CD4-positive, CD25-positive, alpha-beta regulatory T cell (primary cell): ENCODE data around the gene LHX4. TPM values are rescaled to one million over a fixed set of nuclear protein-coding genes. Genes with fewer than 3 reads are reported as not detected.

Experiments used
- ATAC-seq, 2 donors: fragments of 150-1000 bp; cut with Tn5 transposase; one replicate each; pipeline ENCODE4 v1.10.0; 2021; ENCODE audit warnings: low read depth in 2 of 2, moderate number of reproducible peaks in 2 of 2, moderate library complexity in 1 of 2
- DNase-seq, 3 donors: peaks; one replicate each; pipeline versions ENCODE4 v3.0.0 to v3.0.0-alpha.2; 2012 to 2022; ENCODE audit warnings: mixed read lengths in 1 of 3
- H3K27ac ChIP-seq: one replicate; pipeline ENCODE4 v1.7.0; 2013; ENCODE audit warnings: mild to moderate bottlenecking, low read length; ENCODE audit not compliant: insufficient read depth, poor library complexity, severe bottlenecking
- H3K27me3 ChIP-seq: one replicate; pipeline ENCODE4 v1.7.0; 2013; ENCODE audit warnings: low read length; ENCODE audit not compliant: control insufficient read depth, insufficient read depth
- H3K36me3 ChIP-seq: one replicate; pipeline ENCODE4 v1.7.0; 2013; ENCODE audit warnings: mild to moderate bottlenecking, low read length, moderate library complexity; ENCODE audit not compliant: control insufficient read depth, insufficient read depth
- H3K4me1 ChIP-seq: 2 replicates; pipeline ENCODE4 v1.7.0; 2013; ENCODE audit warnings: mild to moderate bottlenecking, low read length; ENCODE audit not compliant: insufficient read depth, control insufficient read depth, poor library complexity, severe bottlenecking
- H3K4me3 ChIP-seq: one replicate; pipeline ENCODE4 v1.7.0; 2013; ENCODE audit warnings: low read depth, mild to moderate bottlenecking, low read length, moderate library complexity
- H3K9me3 ChIP-seq, 2 experiments: 1 replicate in 1 of 2; 2 replicates in 1 of 2; pipeline ENCODE4 v1.7.0; 2013; ENCODE audit warnings: low read length in 2 of 2, mild to moderate bottlenecking in 1 of 2, moderate library complexity in 1 of 2; ENCODE audit not compliant: control insufficient read depth in 2 of 2
- H3K27ac Mint-ChIP-seq, 3 donors: one replicate each; pipeline ENCODE4 v1.8.0; 2020 to 2022; ENCODE audit warnings: mild to moderate bottlenecking in 3 of 3, mixed read lengths in 3 of 3, moderate library complexity in 2 of 3
- H3K27me3 Mint-ChIP-seq: one replicate; pipeline ENCODE4 v1.8.0; 2022; ENCODE audit warnings: mild to moderate bottlenecking, mixed read lengths
- H3K36me3 Mint-ChIP-seq: one replicate; pipeline ENCODE4 v1.8.0; 2020; ENCODE audit warnings: mixed read lengths
- H3K4me1 Mint-ChIP-seq, 4 donors: one replicate each; pipeline ENCODE4 v1.8.0; 2020 to 2022; ENCODE audit warnings: mixed read lengths in 4 of 4, mild to moderate bottlenecking in 1 of 4
- H3K4me3 Mint-ChIP-seq, 4 donors: one replicate each; pipeline ENCODE4 v1.8.0; 2020 to 2022; ENCODE audit warnings: mild to moderate bottlenecking in 4 of 4, mixed read lengths in 4 of 4, moderate library complexity in 3 of 4
- H3K9me3 Mint-ChIP-seq, 7 donors: one replicate each; pipeline ENCODE4 v1.8.0; 2020 to 2022; ENCODE audit warnings: mixed read lengths in 7 of 7, mild to moderate bottlenecking in 3 of 7, moderate library complexity in 2 of 7
- polyA plus RNA-seq, 4 donors: library from polyadenylated mRNA; unstranded; fragments of 300-500 nt; fragmentation: Illumina TruSeq; gene quantifications; one replicate each; pipeline ENCODE4 v1.2.3, GENCODE V29; 2021
- total RNA-seq: library from RNA; stranded (reverse); gene quantifications from one replicate; pipeline ENCODE4 v1.2.3, GENCODE V29; 2022

LHX4 gene
- total and polyA plus RNA-seq, 5 donors from 2014 or later, result 0.17 to 0.32 (median 0.28) TPM; not detected in 1

DNA sequence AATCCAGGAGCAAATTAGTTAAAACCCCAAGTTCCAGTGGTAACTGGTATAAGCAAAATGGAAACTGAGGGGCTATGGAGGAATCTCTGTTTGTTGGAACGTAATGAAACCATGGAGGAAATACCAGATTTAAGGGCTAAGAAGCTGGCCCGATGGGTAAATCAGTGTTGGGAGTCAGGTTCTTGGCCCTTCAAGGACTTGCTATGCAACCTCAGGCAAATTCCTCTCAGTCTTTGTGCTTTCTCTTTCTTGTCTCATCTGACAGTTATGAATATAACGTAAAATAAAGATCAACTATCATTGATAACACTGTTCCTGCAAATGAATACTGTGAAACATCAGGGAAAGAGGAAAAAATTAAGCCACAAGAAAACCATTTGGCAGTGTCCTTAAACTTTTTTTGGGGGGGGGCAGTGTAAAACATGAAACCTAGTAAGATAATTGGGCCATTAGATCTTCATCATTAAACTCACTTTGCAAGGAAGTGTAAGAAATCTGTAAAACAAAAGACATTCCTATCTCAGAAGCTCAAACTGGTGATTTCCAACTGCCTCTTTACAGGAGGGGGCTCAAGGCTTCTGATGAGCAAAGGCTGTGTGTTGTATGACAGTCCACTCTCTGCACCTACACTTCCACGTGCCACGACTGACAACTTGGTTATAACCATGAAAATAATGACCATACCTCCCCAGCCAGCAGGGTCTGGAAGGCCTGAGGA, 47.6 kb downstream of the LHX4 start:
- Mint-ChIP-seq H3K4me3 (no peak overlapping the region), H3K27me3 (no peaks in the 10 kb centered on the region), H3K4me1 (peaks cover 0 to 4% (median 3%) of the 10 kb centered on the region in 4 donors), H3K9me3 (no peaks in the 10 kb centered on the region), H3K27ac (peak overlapping the region in 1 of 3 donors; percentile 38), H3K36me3 (peaks cover 58% of the 10 kb centered on the region)
- Histone ChIP-seq H3K36me3 (no peaks in the 10 kb centered on the region), H3K27ac (no peak overlapping the region), H3K4me1 (no peaks in the 10 kb centered on the region), H3K27me3 (no peaks in the 10 kb centered on the region), H3K4me3 (no peak overlapping the region), H3K9me3 (no peaks in the 10 kb centered on the region)
- ATAC-seq (no peak), DNase-seq (no peak)

DNA sequence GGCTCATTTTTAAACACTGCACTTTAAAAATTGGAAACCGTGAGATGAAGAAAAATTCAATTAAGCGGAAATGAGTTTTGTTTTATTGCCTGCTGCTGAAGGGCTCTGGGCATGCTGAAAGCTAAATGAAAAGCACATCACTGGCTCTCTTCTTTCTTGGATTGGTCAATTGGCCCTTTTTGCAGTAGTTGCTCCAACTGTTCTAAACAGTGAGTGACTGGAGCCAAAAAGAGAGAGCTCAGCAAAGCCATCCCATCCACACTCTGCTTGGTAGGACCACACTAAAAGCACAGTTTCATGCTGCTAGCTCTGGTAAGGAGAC, 48.1 kb downstream of the LHX4 start:
- Histone ChIP-seq H3K4me1 (no peaks in the 10 kb centered on the region), H3K4me3 (no peak overlapping the region), H3K36me3 (no peaks in the 10 kb centered on the region), H3K27ac (no peak overlapping the region), H3K27me3 (no peaks in the 10 kb centered on the region), H3K9me3 (no peaks in the 10 kb centered on the region)
- Mint-ChIP-seq H3K4me3 (no peak overlapping the region), H3K4me1 (peaks cover 0 to 4% (median 3%) of the 10 kb centered on the region in 4 donors), H3K36me3 (peaks cover 55% of the 10 kb centered on the region), H3K27me3 (no peaks in the 10 kb centered on the region), H3K27ac (peak overlapping the region in 1 of 3 donors; percentile 38), H3K9me3 (no peaks in the 10 kb centered on the region)
- ATAC-seq (no peak), DNase-seq (no peak)

DNA sequence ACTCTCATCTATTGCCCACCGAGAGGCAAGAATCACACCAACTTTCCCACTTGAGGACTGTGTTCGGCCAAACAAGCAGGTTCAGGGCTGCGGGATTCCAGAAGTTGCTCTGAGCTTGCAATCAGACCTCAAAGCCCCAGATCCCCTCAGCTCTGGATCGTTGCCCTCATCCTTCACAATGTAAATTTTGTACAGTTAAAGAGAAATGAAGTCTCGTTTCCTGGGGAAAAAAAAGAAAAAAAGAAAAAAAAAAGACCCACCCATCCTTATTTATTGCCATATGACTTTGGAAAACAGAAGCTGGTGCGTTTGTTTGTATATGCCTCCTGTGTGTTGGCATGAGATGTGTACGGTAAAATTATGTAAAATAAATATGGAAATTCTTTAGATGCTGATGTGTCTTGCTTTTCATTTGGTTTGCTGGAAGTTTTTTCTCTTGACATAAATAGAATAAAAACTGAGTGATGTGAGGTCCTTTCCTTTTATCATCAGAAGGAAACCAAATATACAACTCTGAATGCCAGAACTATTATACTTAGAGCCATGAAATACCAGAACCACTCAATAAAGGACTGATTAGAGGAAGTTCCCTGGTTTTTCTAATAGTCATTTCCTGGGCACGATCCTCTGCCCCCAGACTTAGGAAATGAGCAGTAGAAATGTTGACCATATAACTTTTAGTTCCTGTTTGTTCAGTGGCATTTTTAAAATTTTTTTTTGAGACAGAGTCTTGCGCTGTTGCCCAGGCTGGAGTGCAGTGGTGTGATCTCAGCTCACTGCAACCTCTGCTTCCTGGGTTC, 48.7 kb downstream of the LHX4 start:
- peaks cover 0 to 4% (median 3%) of the 10 kb centered on the region in 4 donors for H3K4me1 Mint-ChIP-seq
- Histone ChIP-seq H3K27me3 (no peaks in the 10 kb centered on the region), H3K9me3 (no peaks in the 10 kb centered on the region), H3K36me3 (no peaks in the 10 kb centered on the region), H3K4me1 (no peaks in the 10 kb centered on the region), H3K4me3 (no peak overlapping the region), H3K27ac (no peak overlapping the region)
- DNase-seq (no peak), ATAC-seq (no peak)
- no peaks in the 10 kb centered on the region for H3K9me3 Mint-ChIP-seq
- peaks cover 52% of the 10 kb centered on the region for H3K36me3 Mint-ChIP-seq
- no peak overlapping the region for H3K27ac Mint-ChIP-seq
- no peaks in the 10 kb centered on the region for H3K27me3 Mint-ChIP-seq
- H3K4me3 Mint-ChIP-seq, result no peak overlapping the region

DNA sequence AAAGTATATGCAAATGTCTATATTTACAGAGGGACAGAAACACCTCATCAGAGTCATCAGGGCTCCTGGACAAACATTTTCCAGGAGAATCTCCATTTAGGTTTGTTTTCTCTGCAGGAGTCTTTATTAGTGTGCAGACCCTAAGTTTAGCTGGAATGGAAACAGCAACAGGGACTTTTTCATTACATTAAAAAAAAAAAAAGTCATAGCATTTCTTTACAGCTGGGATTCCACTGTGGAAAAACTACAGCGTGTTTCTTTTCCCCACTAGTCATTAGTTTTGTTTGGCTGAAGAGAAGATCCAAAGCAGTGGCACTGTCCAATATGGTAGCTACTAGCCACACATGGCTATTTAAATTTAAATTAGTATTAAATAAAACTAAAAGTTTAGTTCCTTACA, 49.6 kb downstream of the LHX4 start:
- Histone ChIP-seq H3K27me3 (no peaks in the 10 kb centered on the region), H3K27ac (no peak overlapping the region), H3K4me1 (no peaks in the 10 kb centered on the region), H3K36me3 (no peaks in the 10 kb centered on the region), H3K4me3 (no peak overlapping the region), H3K9me3 (no peaks in the 10 kb centered on the region)
- no peaks in the 10 kb centered on the region for H3K9me3 Mint-ChIP-seq
- no peak overlapping the region for H3K27ac Mint-ChIP-seq
- ATAC-seq, result no peak
- H3K27me3 Mint-ChIP-seq, result no peaks in the 10 kb centered on the region
- no peak for DNase-seq
- H3K4me1 Mint-ChIP-seq, result peaks cover 0 to 7% (median 3%) of the 10 kb centered on the region in 4 donors
- H3K4me3 Mint-ChIP-seq, result no peak overlapping the region
- peaks cover 48% of the 10 kb centered on the region for H3K36me3 Mint-ChIP-seq

DNA sequence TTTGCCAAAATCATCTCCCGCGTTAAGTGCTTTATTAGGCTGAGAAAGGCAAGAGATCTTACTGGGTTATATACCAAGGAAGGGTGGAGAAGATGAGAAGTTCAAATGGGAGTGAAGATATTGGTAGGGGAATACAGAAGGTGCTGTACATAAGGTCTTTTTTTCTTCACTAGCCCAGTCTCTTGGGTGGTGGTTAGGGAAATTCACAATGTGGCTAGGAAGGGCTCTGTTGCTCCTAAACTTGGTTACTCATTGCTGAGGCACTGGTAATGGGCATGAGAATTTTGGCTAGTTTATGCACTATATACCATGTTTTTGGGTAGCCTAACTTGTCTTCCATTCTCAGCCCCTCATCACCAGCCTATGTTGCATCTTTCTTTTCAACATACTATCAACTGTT, 50.6 kb downstream of the LHX4 start:
- H3K4me3 ChIP-seq, result no peak overlapping the region
- Mint-ChIP-seq H3K27ac (no peak overlapping the region), H3K4me1 (peaks cover 0 to 7% (median 3%) of the 10 kb centered on the region in 4 donors), H3K36me3 (peaks cover 44% of the 10 kb centered on the region), H3K27me3 (no peaks in the 10 kb centered on the region), H3K9me3 (no peaks in the 10 kb centered on the region), H3K4me3 (no peak overlapping the region)
- DNase-seq (no peak), ATAC-seq (no peak)
- no peaks in the 10 kb centered on the region for H3K36me3 ChIP-seq
- H3K4me1 ChIP-seq, result no peaks in the 10 kb centered on the region
- no peaks in the 10 kb centered on the region for H3K27me3 ChIP-seq
- no peaks in the 10 kb centered on the region for H3K9me3 ChIP-seq
- no peak overlapping the region for H3K27ac ChIP-seq

- H3K27ac Mint-ChIP-seq, result no peak overlapping the region
- ATAC-seq, result no peak
- no peak overlapping the region for H3K4me3 ChIP-seq
- H3K9me3 ChIP-seq, result no peaks in the 10 kb centered on the region
- no peak overlapping the region for H3K4me3 Mint-ChIP-seq
- peaks cover 48% of the 10 kb centered on the region for H3K36me3 Mint-ChIP-seq
- H3K4me1 ChIP-seq, result no peaks in the 10 kb centered on the region
- H3K36me3 ChIP-seq, result no peaks in the 10 kb centered on the region
- peaks cover 0 to 7% (median 3%) of the 10 kb centered on the region in 4 donors for H3K4me1 Mint-ChIP-seq
- no peak for DNase-seq
- H3K9me3 Mint-ChIP-seq, result no peaks in the 10 kb centered on the region
- no peak overlapping the region for H3K27ac ChIP-seq
- H3K27me3 ChIP-seq, result no peaks in the 10 kb centered on the region
- H3K27me3 Mint-ChIP-seq, result no peaks in the 10 kb centered on the region
These were observed 51.4 kb downstream of the LHX4 start for GRCh38 chr1:180281490-180281889.

DNA sequence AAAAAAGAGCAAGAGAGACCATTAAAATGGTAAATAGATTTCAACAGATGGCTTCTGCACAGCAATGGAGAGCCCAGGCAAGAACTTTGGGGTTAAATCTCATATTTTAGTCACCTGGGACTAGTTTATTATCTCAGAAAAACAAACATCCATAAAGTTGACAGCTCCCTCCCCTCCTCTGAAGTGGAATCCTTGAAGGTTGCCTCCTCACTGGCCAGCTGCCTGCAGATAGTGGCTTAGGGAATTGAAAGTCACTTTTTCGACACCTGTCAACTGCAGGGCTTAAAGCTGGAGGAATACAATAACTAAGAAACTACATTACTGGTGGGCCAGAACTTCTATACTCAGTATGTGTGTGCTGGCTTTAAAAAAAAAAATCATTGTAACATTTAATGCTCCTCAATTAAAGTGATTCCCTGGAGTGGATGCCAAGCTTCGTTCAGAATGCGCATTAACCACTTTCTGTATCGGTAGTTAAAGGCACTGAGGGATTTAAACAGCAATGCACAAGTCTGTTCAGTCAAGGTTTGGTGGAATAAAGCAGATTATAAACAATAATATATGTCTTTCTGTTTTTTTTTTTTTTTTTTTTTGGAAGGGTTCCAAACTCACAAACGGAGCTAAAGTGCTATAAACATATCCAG, 52.5 kb downstream of the LHX4 start:
- Mint-ChIP-seq H3K9me3 (no peaks in the 10 kb centered on the region), H3K27me3 (no peaks in the 10 kb centered on the region), H3K4me3 (no peak overlapping the region), H3K27ac (peak overlapping the region in 1 of 3 donors; percentile 32), H3K4me1 (peaks cover 0 to 7% (median 3%) of the 10 kb centered on the region in 4 donors), H3K36me3 (peaks cover 47% of the 10 kb centered on the region)
- no peaks in the 10 kb centered on the region for H3K27me3 ChIP-seq
- ATAC-seq (no peak), DNase-seq (no peak)
- no peak overlapping the region for H3K4me3 ChIP-seq
- no peaks in the 10 kb centered on the region for H3K4me1 ChIP-seq
- no peak overlapping the region for H3K27ac ChIP-seq
- H3K9me3 ChIP-seq, result no peaks in the 10 kb centered on the region
- no peaks in the 10 kb centered on the region for H3K36me3 ChIP-seq
